Posterior vena cava (tissue), 2 donors: Measurements from ENCODE around the gene ACTA1. TPM values are rescaled to one million over a fixed set of nuclear protein-coding genes. Genes with fewer than 3 reads are reported as not detected.

Source experiments
- DNase-seq: peaks from one replicate; pipeline ENCODE4 v3.0.0-alpha.2; 2020; ENCODE audit warnings: low spot score
- intact Hi-C, 2 donors: fragments of 100-400 bp; cut with DNase I; formaldehyde crosslinking; loops; one replicate each; pipeline versions ENCODE4 v1.14.1 to v1.14.2; 2022 to 2023
- total RNA-seq, 2 donors: library from RNA; stranded (reverse); fragmentation: NEBNext Ultra II Directional; extraction: Animal tissue kit (Norgen Biotek cat#: 25700); gene quantifications; one replicate each; pipeline ENCODE4 v1.2.1, GENCODE V29; 2021
- donor health status: DM: yes; HTN: yes; CAD: no.
- donor health status: DM: yes; HTN: yes; CAD: no.

The ACTA1 gene
- total RNA-seq, 2 donors from 2014 or later: 6.4 to 6.8 TPM

DNA sequence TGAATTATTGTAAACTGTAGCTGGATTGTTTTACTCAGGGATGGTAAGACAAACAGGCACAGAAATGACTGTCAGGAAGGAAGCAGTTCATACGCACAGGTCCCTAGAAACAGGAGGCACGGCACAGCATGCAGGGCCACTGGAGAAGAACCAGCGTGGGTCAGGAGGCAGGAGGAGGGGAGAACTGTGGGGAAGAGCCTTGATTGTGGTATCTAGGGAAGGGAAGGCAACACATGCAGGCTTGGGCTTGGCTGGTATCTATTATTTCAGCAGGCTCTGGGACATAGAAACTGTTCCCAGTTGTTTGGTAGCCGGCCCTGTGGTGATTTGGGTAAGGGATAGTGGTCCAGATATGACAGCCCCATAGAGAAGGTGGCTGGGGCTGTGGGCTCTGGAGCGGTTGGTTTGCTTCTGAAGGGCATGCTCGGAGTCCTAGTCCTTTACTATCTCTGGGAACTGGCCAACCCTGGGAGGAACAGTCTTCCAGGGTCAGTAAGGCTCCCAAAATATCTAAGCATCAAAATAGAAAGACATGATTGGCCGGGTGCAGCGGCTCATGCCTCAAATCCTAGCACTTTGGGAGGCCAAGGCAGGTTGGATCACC, 47.9 kb downstream of the ACTA1 start:
- no peak for DNase-seq
- intact Hi-C loops: no loop called here

- no peak for DNase-seq
- intact Hi-C loops: no loop called here
Observed at GRCh38 chr1:229384822-229385221, 49.1 kb downstream of the ACTA1 start.

DNA sequence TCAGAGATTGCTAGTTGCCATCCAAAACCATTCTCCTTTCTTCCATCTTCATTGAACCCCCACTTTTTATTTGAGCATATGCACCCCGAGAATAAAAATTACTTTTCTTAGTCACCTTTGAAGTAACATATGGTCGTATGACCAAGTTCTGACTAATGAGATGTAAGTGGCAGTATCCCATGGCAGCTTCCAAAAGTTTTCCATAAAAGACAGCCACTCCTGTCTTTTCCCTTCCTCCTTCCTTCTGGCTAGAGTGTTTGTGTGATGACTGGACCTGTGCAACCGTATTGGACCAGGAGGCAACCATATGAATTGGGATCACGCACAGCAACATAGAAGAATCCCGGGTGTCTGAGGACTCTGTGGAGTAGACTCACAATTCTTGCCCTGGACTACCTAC, 49.9 kb downstream of the ACTA1 start:
- intact Hi-C loops: no loop called here
- DNase-seq: no peak

DNA sequence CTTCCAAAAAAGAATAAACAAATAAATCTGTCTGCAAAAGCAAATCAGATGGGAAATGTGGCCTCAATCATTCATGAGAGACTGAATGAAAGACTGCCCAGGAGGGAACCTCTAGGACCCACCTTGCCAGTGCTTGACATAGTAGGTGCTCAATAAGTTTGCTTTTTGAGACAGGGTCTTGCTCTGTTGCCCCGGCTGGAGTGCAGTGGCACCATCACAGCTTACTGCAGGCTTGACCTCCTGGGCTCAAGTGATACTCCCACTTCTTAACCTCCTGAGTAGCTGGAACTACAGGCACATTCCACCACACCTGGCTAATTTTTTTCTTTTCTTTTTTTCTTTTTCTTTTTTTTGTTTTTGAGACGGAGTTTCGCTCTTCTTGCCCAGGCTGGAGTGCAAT, 50.7 kb downstream of the ACTA1 start:
- intact Hi-C loops: no loop called here
- DNase-seq: no peak

Other genes starting within 250 kb of the ACTA1 start
- gene RAB4A, start 163.0 kb downstream of the ACTA1 start, total RNA-seq: 10 to 100 TPM; 56.2 to 58.9 TPM
- gene CCSAP, start 91.0 kb downstream of the ACTA1 start, total RNA-seq: 1 to 10 TPM; 4.7 to 5.0 TPM
- gene NUP133, start 74.2 kb upstream of the ACTA1 start, total RNA-seq: 10 to 100 TPM; 26.0 to 28.9 TPM
- 10 to 100 TPM; 14.1 to 21.9 TPM for gene ABCB10, start 124.6 kb upstream of the ACTA1 start, total RNA-seq
- gene TAF5L, start 192.0 kb upstream of the ACTA1 start, total RNA-seq: 10 to 100 TPM; 25.7 to 27.0 TPM
- gene URB2, start 192.2 kb upstream of the ACTA1 start, total RNA-seq: 1 to 10 TPM; 7.5 to 8.3 TPM